Panc1 (cell line): ENCODE measurements around the gene CTDSPL2. TPM values are rescaled to one million over a fixed set of nuclear protein-coding genes. Genes with fewer than 3 reads are reported as not detected.

ENCODE experiments used
- ATAC-seq: fragments of 200-7000 bp; cut with Tn5 transposase; 2 replicates; pipeline ENCODE4 v1.9.1; 2020; ENCODE audit warnings: mild to moderate bottlenecking, moderate library complexity
- BruUV-seq: library from RNA; stranded (reverse); fragments of 400-500 nt; replicated peaks from 2 replicates; lab custom pipeline; 2021; lab: Mats Ljungman, UMichigan
- CTCF ChIA-PET: fragments of 300-600 bp; sonication (Branson Sonifier 250); formaldehyde crosslinking; loops from one replicate; lab custom pipeline; 2022; ENCODE audit warnings: antibody characterized with exemption; lab: Charles Lee
- POLR2A ChIA-PET: fragments of 300-600 bp; sonication (Branson Sonifier 250); formaldehyde crosslinking; loops from one replicate; lab custom pipeline; 2022; ENCODE audit warnings: antibody characterized with exemption; lab: Charles Lee
- DNase-seq: peaks from one replicate; pipeline ENCODE4 v3.0.0-alpha.2; 2010; ENCODE audit warnings: low read depth, low spot score
- H3K27ac ChIP-seq: 2 replicates; pipeline ENCODE4 v1.5.1; 2011; ENCODE audit warnings: mild to moderate bottlenecking, low read length, inconsistent platforms
- H3K27me3 ChIP-seq: fragments of 200-500 bp; sonication (Bioruptor generic); 2 replicates; pipeline ENCODE4 v1.6.0; 2014; ENCODE audit warnings: low read length, inconsistent platforms; ENCODE audit not compliant: control insufficient read depth, insufficient read depth
- H3K36me3 ChIP-seq: fragments of 200-500 bp; sonication (Bioruptor generic); 2 replicates; pipeline ENCODE4 v1.5.1; 2014; ENCODE audit warnings: inconsistent platforms, mild to moderate bottlenecking, low read length, moderate library complexity; ENCODE audit not compliant: control insufficient read depth, insufficient read depth
- H3K4me1 ChIP-seq: 2 replicates; pipeline ENCODE4 v1.5.1; 2011; ENCODE audit warnings: inconsistent platforms, mild to moderate bottlenecking, low read length, moderate library complexity; ENCODE audit not compliant: control insufficient read depth, insufficient read depth
- H3K4me3 ChIP-seq, 2 experiments: 2 replicates each; pipeline ENCODE4 v1.5.1; 2011 to 2012; ENCODE audit warnings: low read depth in 2 of 2, low read length in 2 of 2, mild to moderate bottlenecking in 2 of 2, inconsistent platforms in 1 of 2, moderate library complexity in 1 of 2
- H3K9me3 ChIP-seq: fragments of 200-500 bp; sonication (Bioruptor generic); 2 replicates; pipeline ENCODE4 v1.5.1; 2014; ENCODE audit warnings: low read depth, mild to moderate bottlenecking, inconsistent platforms, low read length, moderate library complexity; ENCODE audit not compliant: control insufficient read depth, insufficient read depth
- CTCF ChIP-seq: fragments of 450-650 bp; IDR thresholded peaks from 2 replicates; pipeline ENCODE4 v1.5.1; 2017; ENCODE audit warnings: mild to moderate bottlenecking
- POLR2AphosphoS5 ChIP-seq: IDR thresholded peaks from 2 replicates; pipeline ENCODE4 v1.6.1; 2012; ENCODE audit warnings: mild to moderate bottlenecking, low read depth, low read length, moderate library complexity
- REST ChIP-seq, 2 experiments: IDR thresholded peaks; 2 replicates each; pipeline ENCODE4 v1.6.1; 2011 to 2012; ENCODE audit warnings: low read depth in 2 of 2, control low read depth in 1 of 2, low read length in 1 of 2, mild to moderate bottlenecking in 1 of 2, moderate library complexity in 1 of 2; ENCODE audit not compliant: insufficient read depth in 1 of 2
- SIN3A ChIP-seq: IDR thresholded peaks from 2 replicates; pipeline ENCODE4 v1.6.1; 2012; ENCODE audit warnings: low read depth, mild to moderate bottlenecking, low read length, moderate library complexity, borderline replicate concordance; ENCODE audit not compliant: insufficient read depth
- TCF7L2 ChIP-seq: IDR thresholded peaks from 2 replicates; pipeline ENCODE4 v1.6.1; 2011; ENCODE audit warnings: mild to moderate bottlenecking, low read depth, low read length, inconsistent platforms
- in situ Hi-C: cut with HindIII; loops from 2 replicates; pipeline ENCODE4 v1.10.0; 2016; ENCODE audit warnings: low sequenced_read_pairs, low pct_unique_long_range_greater_than_20kb
- intact Hi-C: fragments of 100-400 bp; cut with micrococcal nuclease; formaldehyde crosslinking; loops from one replicate; pipeline ENCODE4 v1.10.0; 2022; ENCODE audit not compliant: unreplicated experiment
- total RNA-seq: library from RNA; stranded (reverse); gene quantifications from one replicate; pipeline ENCODE4 v1.2.1, GENCODE V29; 2021; ENCODE audit not compliant: unreplicated experiment

The CTDSPL2 gene
- total RNA-seq, 1 experiment from 2014 or later, result 70.6 TPM

GRCh38 chr15:44414001-44414400 is 13.4 kb upstream of the CTDSPL2 start:
- Histone ChIP-seq H3K4me3 (no peak overlapping the region), H3K4me1 (no peaks in the 10 kb centered on the region), H3K9me3 (no peaks in the 10 kb centered on the region), H3K27ac (no peak overlapping the region), H3K27me3 (no peaks in the 10 kb centered on the region), H3K36me3 (no peaks in the 10 kb centered on the region)
- ChIA-PET CTCF (no interaction called here), POLR2A (no interaction called here)
- TF ChIP-seq REST (IDR thresholded peaks at IDR 0.05; ENCODE audit: insufficient read depth in 1 of 2, low read depth in 2 of 2, low read length in 1 of 2) (no peak), POLR2AphosphoS5 (no peak), CTCF (no peak), TCF7L2 (no peak), SIN3A (no peak)
- DNase-seq (no peak), ATAC-seq (no peak)
- in situ Hi-C loops, result no loop called here
- no TSS peak for BruUV-seq
- intact Hi-C loops, result no loop called here

- ATAC-seq, result peak; percentile 43
- DNase-seq, result no peak
- H3K27me3 ChIP-seq, result no peaks in the 10 kb centered on the region
- in situ Hi-C loops, result no loop called here
- H3K4me3 ChIP-seq, result peak overlapping the region; percentile 94 to 96
- peaks cover 12% of the 10 kb centered on the region; the same call in 1 of the 2 replicates for H3K4me1 ChIP-seq
- TSS peak; percentile 85 for BruUV-seq
- ChIA-PET CTCF (interaction anchor here (0.5 kb wide), 2 partner anchors 18 to 50 kb away, joined by 7 to 10 read pairs; no protein-coding TSS in a partner anchor), POLR2A (interaction anchor here (0.5 to 1.2 kb wide), 7 partner anchors 8 to 570 kb away, joined by 3 to 14 read pairs (median 5); no protein-coding TSS in a partner anchor)
- H3K9me3 ChIP-seq, result no peaks in the 10 kb centered on the region
- peaks cover 7% of the 10 kb centered on the region; the same call in 1 of the 2 replicates for H3K36me3 ChIP-seq
- intact Hi-C loops, result no loop called here
- TF ChIP-seq TCF7L2 (no peak), REST (IDR thresholded peaks at IDR 0.05; ENCODE audit: insufficient read depth in 1 of 2, low read depth in 2 of 2, low read length in 1 of 2) (no peak), POLR2AphosphoS5 (no peak), CTCF (no peak), SIN3A (0 out of 2 replicates have a peak, but pooled peaks have one; percentile 31)
- peak overlapping the region; percentile 100 for H3K27ac ChIP-seq
Observed at GRCh38 chr15:44427756-44428724, 611 bp downstream of the CTDSPL2 start.
